H1 (cell line): Measurements from ENCODE around the gene GALT. TPM values are rescaled to one million over a fixed set of nuclear protein-coding genes. Genes with fewer than 3 reads are reported as not detected.

Experiments
- CTCF ChIA-PET: fragments of 300-600 bp; sonication (Branson Sonifier 250); formaldehyde crosslinking; loops from one replicate; lab custom pipeline; 2021; ENCODE audit not compliant: partially characterized antibody; lab: Charles Lee
- POLR2A ChIA-PET: fragments of 300-600 bp; sonication (Branson Sonifier 250); formaldehyde crosslinking; loops from one replicate; lab custom pipeline; 2021; ENCODE audit warnings: inconsistent platforms; ENCODE audit not compliant: partially characterized antibody; lab: Charles Lee
- DNase-seq, 2 experiments: peaks; one replicate each; pipeline versions ENCODE4 v3.0.0 to v3.0.0-alpha.2; 2010 to 2022; ENCODE audit warnings: low spot score in 2 of 2, low read depth in 1 of 2, mixed read lengths in 1 of 2
- FAIRE-seq: peaks from 2 replicates; lab custom pipeline; 2011; peaks lifted over from hg19 to GRCh38; lab: Jason Lieb, UNC
- H2AFZ ChIP-seq: 2 replicates; pipeline ENCODE4 v1.8.1; 2012; ENCODE audit warnings: low read length, inconsistent platforms
- H2AK5ac ChIP-seq: 2 replicates; pipeline ENCODE4 v1.6.1; 2013; ENCODE audit warnings: low read depth, low read length
- H2BK120ac ChIP-seq: replicated peaks from 2 replicates; pipeline ENCODE3; 2013; ENCODE audit warnings: low read depth, low read length, inconsistent platforms
- H2BK12ac ChIP-seq: 2 replicates; pipeline ENCODE4 v1.6.1; 2013; ENCODE audit warnings: low read depth, low read length
- H2BK15ac ChIP-seq: 2 replicates; pipeline ENCODE4 v1.6.1; 2013; ENCODE audit warnings: low read length
- H2BK20ac ChIP-seq: 2 replicates; pipeline ENCODE4 v1.6.1; 2013; ENCODE audit warnings: low read length
- H2BK5ac ChIP-seq: 2 replicates; pipeline ENCODE4 v1.6.1; 2013; ENCODE audit warnings: low read depth, low read length
- H3K14ac ChIP-seq: 2 replicates; pipeline ENCODE4 v1.6.1; 2013; ENCODE audit warnings: inconsistent platforms; ENCODE audit not compliant: insufficient read length
- H3K18ac ChIP-seq: 2 replicates; pipeline ENCODE4 v1.6.1; 2013; ENCODE audit warnings: low read length; ENCODE audit errors: extremely low read depth
- H3K23ac ChIP-seq: 2 replicates; pipeline ENCODE4 v1.6.1; 2013; ENCODE audit warnings: inconsistent platforms; ENCODE audit not compliant: insufficient read length
- H3K23me2 ChIP-seq: 2 replicates; pipeline ENCODE4 v1.6.1; 2013; ENCODE audit warnings: low read depth, low read length
- H3K27ac ChIP-seq: 2 replicates; pipeline ENCODE4 v1.6.1; 2011; ENCODE audit warnings: low read depth, low read length, inconsistent platforms
- H3K27me3 ChIP-seq, 4 experiments: replicated peaks in 1 of 4; 1 replicate in 1 of 4; 2 replicates in 3 of 4; pipeline versions ENCODE4 v1.6.1 to v1.8.1; 2011 to 2013; ENCODE audit warnings: low read length in 3 of 4, mild to moderate bottlenecking in 3 of 4, inconsistent platforms in 2 of 4, mixed read lengths in 2 of 4, moderate library complexity in 1 of 4; ENCODE audit not compliant: control insufficient read depth in 3 of 4, insufficient read depth in 3 of 4; ENCODE audit errors: extremely low read depth in 1 of 4
- H3K36me3 ChIP-seq, 4 experiments: 2 replicates each; pipeline versions ENCODE4 v1.6.1 to v1.8.1; 2011 to 2013; ENCODE audit warnings: mild to moderate bottlenecking in 4 of 4, low read length in 3 of 4, moderate library complexity in 2 of 4, control low read depth in 1 of 4, inconsistent platforms in 1 of 4; ENCODE audit not compliant: insufficient read depth in 4 of 4, control insufficient read depth in 2 of 4
- H3K4ac ChIP-seq: replicated peaks from 2 replicates; pipeline ENCODE3; 2013; ENCODE audit warnings: low read length, low read depth, mixed read lengths, inconsistent platforms; ENCODE audit not compliant: insufficient read length
- H3K4me1 ChIP-seq, 4 experiments: replicated peaks in 1 of 4; 1 replicate in 1 of 4; 2 replicates in 3 of 4; pipeline versions ENCODE4 v1.6.1 to v1.8.1; 2011 to 2013; ENCODE audit warnings: low read length in 3 of 4, inconsistent platforms in 2 of 4, mixed read lengths in 1 of 4; ENCODE audit not compliant: insufficient read depth in 4 of 4, control insufficient read depth in 3 of 4
- H3K4me2 ChIP-seq, 2 experiments: 2 replicates each; pipeline versions ENCODE4 v1.6.1 to v1.8.1; 2011 to 2013; ENCODE audit warnings: low read depth in 2 of 2, low read length in 2 of 2, control low read depth in 1 of 2, inconsistent platforms in 1 of 2, mild to moderate bottlenecking in 1 of 2; ENCODE audit not compliant: insufficient read depth in 1 of 2
- H3K4me3 ChIP-seq, 4 experiments: fragments of 200-600, 300-600 bp in 1 of 4; sonication (generic), shearing (Covaris generic), sonication (Bioruptor Twin) in 1 of 4; 2 replicates each; pipeline versions ENCODE4 v1.5.1 to v1.8.1; 2011 to 2016; ENCODE audit warnings: low read length in 4 of 4, low read depth in 3 of 4, control low read depth in 2 of 4, inconsistent platforms in 2 of 4, mild to moderate bottlenecking in 2 of 4, mixed read lengths in 1 of 4, moderate library complexity in 1 of 4; ENCODE audit not compliant: insufficient read depth in 2 of 4; ENCODE audit errors: extremely low read depth in 1 of 4
- H3K56ac ChIP-seq: replicated peaks from 2 replicates; pipeline ENCODE3; 2013; ENCODE audit warnings: low read depth, mild to moderate bottlenecking, mixed read lengths, low read length, inconsistent platforms; ENCODE audit not compliant: insufficient read length
- H3K79me1 ChIP-seq: 2 replicates; pipeline ENCODE4 v1.6.1; 2013; ENCODE audit warnings: low read depth, low read length, control low read depth
- H3K79me2 ChIP-seq, 2 experiments: 2 replicates each; pipeline versions ENCODE4 v1.6.1 to v1.8.1; 2012 to 2013; ENCODE audit warnings: low read length in 2 of 2, mild to moderate bottlenecking in 2 of 2, inconsistent platforms in 1 of 2; ENCODE audit not compliant: insufficient read depth in 2 of 2, control insufficient read depth in 1 of 2
- H3K9ac ChIP-seq, 4 experiments: replicated peaks in 1 of 4; 1 replicate in 1 of 4; 2 replicates in 3 of 4; pipeline versions ENCODE4 v1.6.1 to v1.8.1; 2011 to 2013; ENCODE audit warnings: low read depth in 3 of 4, low read length in 3 of 4, control low read depth in 2 of 4, mild to moderate bottlenecking in 2 of 4, moderate library complexity in 2 of 4, inconsistent platforms in 1 of 4; ENCODE audit errors: extremely low read depth in 1 of 4
- H3K9me3 ChIP-seq, 2 experiments: 2 replicates each; pipeline versions ENCODE4 v1.6.1 to v1.8.1; 2012 to 2013; ENCODE audit warnings: mild to moderate bottlenecking in 2 of 2, moderate library complexity in 2 of 2, control low read depth in 1 of 2, inconsistent platforms in 1 of 2, low read depth in 1 of 2, low read length in 1 of 2, mixed read lengths in 1 of 2; ENCODE audit not compliant: insufficient read depth in 2 of 2
- H4K20me1 ChIP-seq, 2 experiments: replicated peaks in 1 of 2; 2 replicates each; pipeline versions ENCODE3 to v1.8.1; 2011 to 2013; ENCODE audit warnings: inconsistent platforms in 2 of 2, low read length in 2 of 2, mild to moderate bottlenecking in 1 of 2; ENCODE audit not compliant: insufficient read depth in 2 of 2, control insufficient read depth in 1 of 2
- H4K5ac ChIP-seq: 2 replicates; pipeline ENCODE4 v1.6.1; 2013; ENCODE audit warnings: low read length, low read depth, mixed read lengths, inconsistent platforms; ENCODE audit not compliant: insufficient read length
- H4K8ac ChIP-seq: 2 replicates; pipeline ENCODE4 v1.8.0; 2013; ENCODE audit warnings: mild to moderate bottlenecking, moderate library complexity, low read length, inconsistent platforms; ENCODE audit not compliant: insufficient read depth; ENCODE audit errors: extremely low read depth
- H4K91ac ChIP-seq: replicated peaks from 2 replicates; pipeline ENCODE3; 2013; ENCODE audit warnings: low read length, mixed read lengths, inconsistent platforms; ENCODE audit not compliant: insufficient read length
- CTCF ChIP-seq, 3 experiments: IDR thresholded peaks; 1 replicate in 2 of 3; 2 replicates in 1 of 3; pipeline versions ENCODE4 v1.5.1 to v1.6.1; 2011; ENCODE audit warnings: low read length in 3 of 3, mild to moderate bottlenecking in 3 of 3, inconsistent platforms in 2 of 3, low read depth in 1 of 3, moderate library complexity in 1 of 3; ENCODE audit not compliant: insufficient read depth in 1 of 3; ENCODE audit errors: control extremely low read depth in 1 of 3
- JUND ChIP-seq: IDR thresholded peaks from 2 replicates; pipeline ENCODE4 v1.6.1; 2011; ENCODE audit warnings: mild to moderate bottlenecking, improper control_type of control experiment, low read length
- KDM4A ChIP-seq: IDR thresholded peaks from one replicate; pipeline ENCODE4 v1.7.1; 2012; ENCODE audit warnings: low read depth, mild to moderate bottlenecking, moderate library complexity, low read length, inconsistent platforms; ENCODE audit not compliant: severe bottlenecking
- RXRA ChIP-seq: IDR thresholded peaks from 2 replicates; pipeline ENCODE4 v1.6.1; 2011; ENCODE audit warnings: low read depth, mild to moderate bottlenecking, low read length, moderate library complexity; ENCODE audit not compliant: insufficient read depth
- SIRT6 ChIP-seq: IDR thresholded peaks from one replicate; pipeline ENCODE4 v1.7.1; 2012; ENCODE audit warnings: low read length, inconsistent platforms
- SP1 ChIP-seq: IDR thresholded peaks from 2 replicates; pipeline ENCODE4 v1.6.1; 2011; ENCODE audit warnings: low read depth, low read length
- SP2 ChIP-seq: IDR thresholded peaks from 2 replicates; pipeline ENCODE4 v1.6.1; 2012; ENCODE audit warnings: mild to moderate bottlenecking, low read length, inconsistent platforms
- TAF7 ChIP-seq: optimal IDR thresholded peaks from 2 replicates; pipeline ENCODE3; 2011; ENCODE audit warnings: low read depth, mild to moderate bottlenecking, inconsistent platforms, low read length, moderate library complexity, borderline replicate concordance
- ZNF274 ChIP-seq: IDR thresholded peaks from 2 replicates; pipeline ENCODE4 v1.7.0; 2012; ENCODE audit warnings: low read length, borderline replicate concordance; ENCODE audit errors: extremely low read depth
- WGBS, 2 experiments: shearing (Covaris generic) in 1 of 2; methylation state at CpG; one replicate each; pipeline versions ENCODE4 v1.1.6 to v1.1.7; 2013 to 2015; ENCODE audit warnings: low lambda C conversion rate in 2 of 2, mixed read lengths in 2 of 2, inconsistent platforms in 1 of 2, low coverage in 1 of 2, missing lambda C conversion rate in 1 of 2; ENCODE audit not compliant: insufficient replicate concordance in 2 of 2, insufficient coverage in 1 of 2, insufficient read length in 1 of 2; ENCODE audit errors: extremely low coverage in 1 of 2, missing lambda C conversion rate in 1 of 2; 5-methylcytosine and 5-hydroxymethylcytosine counted together
- polyA plus RNA-seq, 7 experiments: library from polyadenylated mRNA; depleted of rRNA in 3 of 7; stranded (reverse) in 5 of 7; unstranded in 2 of 7; fragments of >200 nt in 5 of 7; fragments of 200-250 nt in 2 of 7; gene quantifications; 1 replicate in 5 of 7; 2 replicates in 1 of 7; 4 replicates in 1 of 7; pipeline versions ENCODE4 v1.2.1 to v1.2.3, GENCODE V29; 2011 to 2013; ENCODE audit warnings: missing spikeins in 2 of 7, mixed read lengths in 2 of 7
- total RNA-seq: library from RNA; stranded (reverse); fragmentation: NEBNext Ultra II Directional; extraction: Animal tissue kit (Norgen Biotek cat#: 25700); gene quantifications from 2 replicates; pipeline ENCODE4 v1.2.1, GENCODE V29; 2021
- TF ChIP-seq, protein P1 (sequence below): IDR thresholded peaks from 2 replicates; pipeline ENCODE4 v1.6.1; 2012; ENCODE audit warnings: low read length, inconsistent platforms

GALT gene
- total and polyA plus RNA-seq, 2 of the 8 experiments (the other 6 are each of a cell fraction or from before 2014, with no cell fraction given) = 21.9 to 50.6 TPM

- Histone ChIP-seq H3K56ac (no peak overlapping the region), H3K9me3 (no peaks in the 10 kb centered on the region), H2AFZ (no peak overlapping the region), H3K79me2 (no peaks in the 10 kb centered on the region), H3K4me1 (peaks cover 5 to 22% (median 10%) of the 10 kb centered on the region in 4 experiments; a peak in 6 of 7 replicates), H3K23ac (no peak overlapping the region), H2BK20ac (no peak overlapping the region), H2AK5ac (no peak overlapping the region), H4K5ac (no peak overlapping the region), H2BK12ac (no peak overlapping the region), H3K36me3 (no peaks in the 10 kb centered on the region), H4K20me1 (peaks cover 0 to 4% of the 10 kb centered on the region in 2 experiments), H3K9ac (no peak overlapping the region), H3K23me2 (peaks cover 4% of the 10 kb centered on the region), H3K14ac (no peak overlapping the region), H2BK15ac (no peak overlapping the region), H3K4ac (no peak overlapping the region), H3K79me1 (no peaks in the 10 kb centered on the region), H3K4me2 (no peak overlapping the region), H2BK5ac (no peak overlapping the region), H3K4me3 (no peak overlapping the region), H3K27me3 (no peaks in the 10 kb centered on the region; a peak in 1 of 7 replicates), H2BK120ac (no peak overlapping the region), H3K27ac (no peak overlapping the region), H4K91ac (no peak overlapping the region), H3K18ac (no peak overlapping the region), H4K8ac (no peak overlapping the region)
- no peak for DNase-seq
- ChIA-PET POLR2A (interaction anchor here (0.7 to 12.8 kb wide), 5 partner anchors 9 to 1077 kb away, joined by 3 to 127 read pairs (median 10); partner anchors contain the start of genes ARID3C, CREB3, GALT and SIGMAR1), CTCF (interaction anchor here (0.6 to 15.2 kb wide), 4 partner anchors 9 to 47 kb away, joined by 3 to 277 read pairs (median 8); partner anchors contain the start of genes GALT and SIGMAR1)
- no peak for FAIRE-seq
- 84% methylated on average over 5 of the region's 5 CpGs; no CpG with 5 or more reads in 1 of the 2 experiments for WGBS, 2 experiments
- no peak for TF ChIP-seq RXRA
- no peak for TF ChIP-seq CTCF (IDR thresholded peaks at IDR 0.05; ENCODE audit: control extremely low read depth in 1 of 3, insufficient read depth in 1 of 3, low read depth in 1 of 3, low read length in 3 of 3)
- no peak for TF ChIP-seq JUND
- no peak for TF ChIP-seq SIRT6
- TF ChIP-seq SP1 = no peak
- TF ChIP-seq KDM4A = no peak
- TF ChIP-seq TAF7 = no peak
- TF ChIP-seq, protein P1, sequence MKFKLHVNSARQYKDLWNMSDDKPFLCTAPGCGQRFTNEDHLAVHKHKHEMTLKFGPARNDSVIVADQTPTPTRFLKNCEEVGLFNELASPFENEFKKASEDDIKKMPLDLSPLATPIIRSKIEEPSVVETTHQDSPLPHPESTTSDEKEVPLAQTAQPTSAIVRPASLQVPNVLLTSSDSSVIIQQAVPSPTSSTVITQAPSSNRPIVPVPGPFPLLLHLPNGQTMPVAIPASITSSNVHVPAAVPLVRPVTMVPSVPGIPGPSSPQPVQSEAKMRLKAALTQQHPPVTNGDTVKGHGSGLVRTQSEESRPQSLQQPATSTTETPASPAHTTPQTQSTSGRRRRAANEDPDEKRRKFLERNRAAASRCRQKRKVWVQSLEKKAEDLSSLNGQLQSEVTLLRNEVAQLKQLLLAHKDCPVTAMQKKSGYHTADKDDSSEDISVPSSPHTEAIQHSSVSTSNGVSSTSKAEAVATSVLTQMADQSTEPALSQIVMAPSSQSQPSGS = no peak
- no peak for TF ChIP-seq ZNF274
- no peak for TF ChIP-seq SP2
These were observed 8.9 kb downstream of the GALT start for GRCh38 chr9:34655394-34655793.
